G401.6 (cell line): ENCODE measurements around the gene CXCR5.

Experiments used
- FAIRE-seq: peaks from 2 replicates; lab custom pipeline; 2012; peaks lifted over from hg19 to GRCh38; lab: Jason Lieb, UNC

The CXCR5 gene

DNA sequence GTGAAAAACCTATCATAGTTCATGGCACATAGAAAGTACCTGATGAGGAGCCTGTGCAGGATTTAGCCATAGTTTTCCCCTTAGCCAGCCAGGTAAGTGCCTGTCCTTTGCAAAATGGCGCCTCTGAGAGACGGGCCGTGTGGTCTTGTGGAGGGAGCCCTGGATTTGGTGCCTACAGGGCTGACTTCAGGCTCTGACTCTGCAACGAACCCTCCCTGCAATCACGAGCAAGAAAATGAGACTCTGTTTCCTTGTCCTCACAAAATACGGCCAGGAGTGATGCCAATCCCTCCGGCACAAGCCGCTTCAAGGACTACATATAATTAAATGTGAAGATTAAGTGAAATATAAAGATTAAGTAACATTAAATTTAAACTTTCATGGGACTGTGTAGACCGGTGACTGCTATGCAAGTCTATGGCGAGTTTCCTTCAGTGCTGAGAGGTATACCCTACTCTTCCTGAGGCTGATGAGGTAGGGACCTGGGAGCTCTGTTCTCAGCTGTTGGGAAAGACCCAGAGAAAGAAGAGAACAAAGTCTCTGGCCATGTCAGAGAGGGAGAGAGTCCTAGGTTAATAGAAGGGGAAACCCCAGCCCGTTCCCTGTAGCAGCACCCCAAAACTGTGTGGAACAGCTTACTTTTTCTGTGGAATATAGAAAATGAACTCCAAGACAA lies 6.1 kb upstream of the CXCR5 start:
- no peak for FAIRE-seq

GRCh38 chr11:118878163-118878563 lies 5.5 kb upstream of the CXCR5 start:
- no peak for FAIRE-seq

GRCh38 chr11:118881228-118881627 lies 2.5 kb upstream of the CXCR5 start:
- no peak for FAIRE-seq

DNA sequence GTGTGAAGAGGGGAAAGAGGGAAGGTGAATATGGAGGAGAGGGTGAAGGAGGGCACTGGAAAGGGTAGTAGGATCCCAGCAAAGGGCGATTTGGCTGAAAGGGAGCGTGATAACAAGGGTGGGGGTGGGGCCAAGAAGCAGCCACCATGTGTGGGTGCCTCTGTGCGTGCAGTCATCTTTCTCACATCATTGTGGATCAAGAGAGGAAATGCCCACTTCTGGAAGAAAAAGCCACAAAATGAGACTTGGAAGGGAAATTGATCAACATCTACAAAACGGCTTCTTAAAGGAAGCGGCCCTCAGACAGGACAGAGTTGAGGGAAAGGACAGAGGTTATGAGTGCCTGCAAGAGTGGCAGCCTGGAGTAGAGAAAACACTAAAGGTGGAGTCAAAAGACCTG lies 1.2 kb upstream of the CXCR5 start:
- FAIRE-seq: no peak

GRCh38 chr11:118883004-118883367 lies 706 bp upstream of the CXCR5 start:
- no peak for FAIRE-seq

- FAIRE-seq: no peak
Measured at GRCh38 chr11:118884875-118885274, 1.2 kb downstream of the CXCR5 start.

DNA sequence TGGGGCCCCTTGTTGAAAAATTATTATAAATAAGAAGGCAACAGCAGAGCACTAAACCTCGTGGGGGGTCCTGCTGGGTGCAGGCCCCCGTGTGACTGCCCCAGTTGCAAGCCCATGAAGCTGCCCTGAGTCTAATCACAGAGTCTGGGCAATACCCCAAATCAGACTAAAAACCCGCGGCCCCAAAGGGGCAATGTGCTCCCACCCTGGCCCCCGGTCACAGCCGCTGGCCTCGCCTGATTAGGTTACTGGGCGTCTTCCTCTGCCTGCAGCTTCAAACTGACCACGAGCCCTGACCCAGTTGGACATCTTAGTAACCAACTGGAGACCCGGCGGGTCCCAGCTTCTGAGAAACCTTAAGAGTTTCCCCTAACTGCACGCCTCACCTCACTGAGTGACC lies 1.6 kb downstream of the CXCR5 start:
- no peak for FAIRE-seq

GRCh38 chr11:118885831-118886565 lies 2.3 kb downstream of the CXCR5 start:
- FAIRE-seq: no peak

- FAIRE-seq: no peak
Measured at GRCh38 chr11:118886681-118887111, 3.0 kb downstream of the CXCR5 start.

DNA sequence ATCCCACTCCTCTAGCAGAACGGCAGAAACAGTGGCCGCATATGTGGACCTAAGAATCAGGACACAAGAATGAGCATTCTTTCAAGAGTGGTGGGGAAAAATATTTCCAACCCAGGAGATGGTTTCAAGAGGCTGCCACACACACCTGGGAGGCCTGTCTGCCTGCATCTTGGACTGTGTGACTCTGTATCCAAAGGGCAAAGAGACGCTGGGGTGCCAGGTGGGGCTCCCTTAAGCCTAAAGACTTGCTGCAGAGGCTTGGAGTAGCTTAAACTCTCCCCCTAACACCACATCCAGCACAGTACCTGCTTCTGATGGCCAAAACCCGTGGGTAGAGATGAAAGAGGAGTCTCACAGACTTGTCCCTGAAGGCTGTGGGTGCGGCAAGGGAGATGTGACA lies 3.5 kb downstream of the CXCR5 start:
- no peak for FAIRE-seq

DNA sequence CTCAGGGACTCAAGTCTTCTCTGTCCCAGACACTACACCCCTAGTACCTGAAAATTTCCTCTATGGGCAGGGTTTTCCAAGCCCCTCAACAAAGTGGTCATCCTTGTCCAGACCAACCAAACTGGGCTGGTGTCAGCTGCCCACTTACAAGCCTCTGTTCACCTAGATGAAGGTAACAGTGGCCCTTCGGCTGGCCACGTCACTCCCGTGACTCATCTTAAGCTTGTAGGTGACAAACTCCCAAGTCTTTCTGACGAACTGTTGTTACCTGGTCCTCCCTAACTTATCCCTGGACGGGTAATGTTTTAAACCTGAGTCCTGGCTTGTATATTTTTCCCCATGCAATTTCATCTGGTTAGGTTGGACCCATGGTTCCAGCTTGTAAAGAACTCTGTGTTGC lies 4.7 kb downstream of the CXCR5 start:
- no peak for FAIRE-seq

GRCh38 chr11:118889797-118890196 lies 6.1 kb downstream of the CXCR5 start:
- FAIRE-seq: no peak

GRCh38 chr11:118892514-118892913 lies 8.8 kb downstream of the CXCR5 start:
- no peak for FAIRE-seq

GRCh38 chr11:118892964-118893363 lies 9.3 kb downstream of the CXCR5 start:
- no peak for FAIRE-seq

- no peak for FAIRE-seq
Measured at GRCh38 chr11:118893662-118894061, 10.0 kb downstream of the CXCR5 start.

DNA sequence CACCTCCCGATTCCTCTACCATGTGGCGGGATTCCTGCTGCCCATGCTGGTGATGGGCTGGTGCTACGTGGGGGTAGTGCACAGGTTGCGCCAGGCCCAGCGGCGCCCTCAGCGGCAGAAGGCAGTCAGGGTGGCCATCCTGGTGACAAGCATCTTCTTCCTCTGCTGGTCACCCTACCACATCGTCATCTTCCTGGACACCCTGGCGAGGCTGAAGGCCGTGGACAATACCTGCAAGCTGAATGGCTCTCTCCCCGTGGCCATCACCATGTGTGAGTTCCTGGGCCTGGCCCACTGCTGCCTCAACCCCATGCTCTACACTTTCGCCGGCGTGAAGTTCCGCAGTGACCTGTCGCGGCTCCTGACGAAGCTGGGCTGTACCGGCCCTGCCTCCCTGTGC lies 10.5 kb downstream of the CXCR5 start:
- no peak for FAIRE-seq

DNA sequence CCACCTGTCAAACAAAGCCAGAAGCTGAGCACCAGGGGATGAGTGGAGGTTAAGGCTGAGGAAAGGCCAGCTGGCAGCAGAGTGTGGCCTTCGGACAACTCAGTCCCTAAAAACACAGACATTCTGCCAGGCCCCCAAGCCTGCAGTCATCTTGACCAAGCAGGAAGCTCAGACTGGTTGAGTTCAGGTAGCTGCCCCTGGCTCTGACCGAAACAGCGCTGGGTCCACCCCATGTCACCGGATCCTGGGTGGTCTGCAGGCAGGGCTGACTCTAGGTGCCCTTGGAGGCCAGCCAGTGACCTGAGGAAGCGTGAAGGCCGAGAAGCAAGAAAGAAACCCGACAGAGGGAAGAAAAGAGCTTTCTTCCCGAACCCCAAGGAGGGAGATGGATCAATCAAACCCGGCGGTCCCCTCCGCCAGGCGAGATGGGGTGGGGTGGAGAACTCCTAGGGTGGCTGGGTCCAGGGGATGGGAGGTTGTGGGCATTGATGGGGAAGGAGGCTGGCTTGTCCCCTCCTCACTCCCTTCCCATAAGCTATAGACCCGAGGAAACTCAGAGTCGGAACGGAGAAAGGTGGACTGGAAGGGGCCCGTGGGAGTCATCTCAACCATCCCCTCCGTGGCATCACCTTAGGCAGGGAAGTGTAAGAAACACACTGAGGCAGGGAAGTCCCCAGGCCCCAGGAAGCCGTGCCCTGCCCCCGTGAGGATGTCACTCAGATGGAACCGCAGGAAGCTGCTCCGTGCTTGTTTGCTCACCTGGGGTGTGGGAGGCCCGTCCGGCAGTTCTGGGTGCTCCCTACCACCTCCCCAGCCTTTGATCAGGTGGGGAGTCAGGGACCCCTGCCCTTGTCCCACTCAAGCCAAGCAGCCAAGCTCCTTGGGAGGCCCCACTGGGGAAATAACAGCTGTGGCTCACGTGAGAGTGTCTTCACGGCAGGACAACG lies 11.7 kb downstream of the CXCR5 start:
- no peak for FAIRE-seq

GRCh38 chr11:118896472-118896913 lies 12.8 kb downstream of the CXCR5 start:
- FAIRE-seq: no peak

GRCh38 chr11:118896921-118897591 lies 13.4 kb downstream of the CXCR5 start:
- no peak for FAIRE-seq

- no peak for FAIRE-seq
Measured at GRCh38 chr11:118897721-118898310, 14.1 kb downstream of the CXCR5 start.

- no peak for FAIRE-seq
Measured at GRCh38 chr11:118898400-118899295, 15.0 kb downstream of the CXCR5 start.
